Panc1 (cell line): ENCODE measurements around the gene PSMB2. TPM values are rescaled to one million over a fixed set of nuclear protein-coding genes. Genes with fewer than 3 reads are reported as not detected.

Experiments used
- ATAC-seq: fragments of 200-7000 bp; cut with Tn5 transposase; 2 replicates; pipeline ENCODE4 v1.9.1; 2020; ENCODE audit warnings: mild to moderate bottlenecking, moderate library complexity
- BruUV-seq: library from RNA; stranded (reverse); fragments of 400-500 nt; replicated peaks from 2 replicates; lab custom pipeline; 2021; lab: Mats Ljungman, UMichigan
- CTCF ChIA-PET: fragments of 300-600 bp; sonication (Branson Sonifier 250); formaldehyde crosslinking; loops from one replicate; lab custom pipeline; 2022; ENCODE audit warnings: antibody characterized with exemption; lab: Charles Lee
- POLR2A ChIA-PET: fragments of 300-600 bp; sonication (Branson Sonifier 250); formaldehyde crosslinking; loops from one replicate; lab custom pipeline; 2022; ENCODE audit warnings: antibody characterized with exemption; lab: Charles Lee
- DNase-seq: peaks from one replicate; pipeline ENCODE4 v3.0.0-alpha.2; 2010; ENCODE audit warnings: low read depth, low spot score
- H3K27ac ChIP-seq: 2 replicates; pipeline ENCODE4 v1.5.1; 2011; ENCODE audit warnings: mild to moderate bottlenecking, low read length, inconsistent platforms
- H3K27me3 ChIP-seq: fragments of 200-500 bp; sonication (Bioruptor generic); 2 replicates; pipeline ENCODE4 v1.6.0; 2014; ENCODE audit warnings: low read length, inconsistent platforms; ENCODE audit not compliant: control insufficient read depth, insufficient read depth
- H3K36me3 ChIP-seq: fragments of 200-500 bp; sonication (Bioruptor generic); 2 replicates; pipeline ENCODE4 v1.5.1; 2014; ENCODE audit warnings: inconsistent platforms, mild to moderate bottlenecking, low read length, moderate library complexity; ENCODE audit not compliant: control insufficient read depth, insufficient read depth
- H3K4me1 ChIP-seq: 2 replicates; pipeline ENCODE4 v1.5.1; 2011; ENCODE audit warnings: inconsistent platforms, mild to moderate bottlenecking, low read length, moderate library complexity; ENCODE audit not compliant: control insufficient read depth, insufficient read depth
- H3K4me3 ChIP-seq, 2 experiments: 2 replicates each; pipeline ENCODE4 v1.5.1; 2011 to 2012; ENCODE audit warnings: low read depth in 2 of 2, low read length in 2 of 2, mild to moderate bottlenecking in 2 of 2, inconsistent platforms in 1 of 2, moderate library complexity in 1 of 2
- H3K9me3 ChIP-seq: fragments of 200-500 bp; sonication (Bioruptor generic); 2 replicates; pipeline ENCODE4 v1.5.1; 2014; ENCODE audit warnings: low read depth, mild to moderate bottlenecking, inconsistent platforms, low read length, moderate library complexity; ENCODE audit not compliant: control insufficient read depth, insufficient read depth
- CTCF ChIP-seq: fragments of 450-650 bp; IDR thresholded peaks from 2 replicates; pipeline ENCODE4 v1.5.1; 2017; ENCODE audit warnings: mild to moderate bottlenecking
- POLR2AphosphoS5 ChIP-seq: IDR thresholded peaks from 2 replicates; pipeline ENCODE4 v1.6.1; 2012; ENCODE audit warnings: mild to moderate bottlenecking, low read depth, low read length, moderate library complexity
- REST ChIP-seq, 2 experiments: IDR thresholded peaks; 2 replicates each; pipeline ENCODE4 v1.6.1; 2011 to 2012; ENCODE audit warnings: low read depth in 2 of 2, control low read depth in 1 of 2, low read length in 1 of 2, mild to moderate bottlenecking in 1 of 2, moderate library complexity in 1 of 2; ENCODE audit not compliant: insufficient read depth in 1 of 2
- SIN3A ChIP-seq: IDR thresholded peaks from 2 replicates; pipeline ENCODE4 v1.6.1; 2012; ENCODE audit warnings: low read depth, mild to moderate bottlenecking, low read length, moderate library complexity, borderline replicate concordance; ENCODE audit not compliant: insufficient read depth
- TCF7L2 ChIP-seq: IDR thresholded peaks from 2 replicates; pipeline ENCODE4 v1.6.1; 2011; ENCODE audit warnings: mild to moderate bottlenecking, low read depth, low read length, inconsistent platforms
- in situ Hi-C: cut with HindIII; loops from 2 replicates; pipeline ENCODE4 v1.10.0; 2016; ENCODE audit warnings: low sequenced_read_pairs, low pct_unique_long_range_greater_than_20kb
- intact Hi-C: fragments of 100-400 bp; cut with micrococcal nuclease; formaldehyde crosslinking; loops from one replicate; pipeline ENCODE4 v1.10.0; 2022; ENCODE audit not compliant: unreplicated experiment
- total RNA-seq: library from RNA; stranded (reverse); gene quantifications from one replicate; pipeline ENCODE4 v1.2.1, GENCODE V29; 2021; ENCODE audit not compliant: unreplicated experiment

PSMB2 gene
- total RNA-seq, 1 experiment from 2014 or later: 95.0 TPM

GRCh38 chr1:35557118-35557610 lies 84.2 kb downstream of the PSMB2 start, which contains the start of gene KIAA0319L:
TSS of gene KIAA0319L (minus strand) at chr1:35557403. CDS start at chr1:35554491, 2,912 bp downstream.
- Histone ChIP-seq H3K4me3 (peak within 1 kb of the TSS; percentile 87 to 97), H3K27ac (peak within 1 kb of the TSS; percentile 94), H3K9me3 (no peaks in the 10 kb centered on the region), H3K4me1 (peaks cover 32% of the 10 kb centered on the region), H3K27me3 (no peaks in the 10 kb centered on the region), H3K36me3 (peaks cover 8% of the 10 kb centered on the region; the same call in 1 of the 2 replicates)
- no TSS peak for BruUV-seq
- intact Hi-C loops: no loop called here
- peak; percentile 70; the same call in 1 of the 2 replicates for TF ChIP-seq POLR2AphosphoS5
- TF ChIP-seq TCF7L2: no peak
- TF ChIP-seq SIN3A: 0 out of 2 replicates have a peak, but pooled peaks have one; percentile 59
- no peak for TF ChIP-seq CTCF
- TF ChIP-seq REST (IDR thresholded peaks at IDR 0.05; ENCODE audit: insufficient read depth in 1 of 2, low read depth in 2 of 2, low read length in 1 of 2): peak in 1 of 2 experiments; percentile 82
- ChIA-PET CTCF (interaction anchor here (1.4 kb wide), 1 partner anchor 106 kb away, joined by 6 read pairs; no protein-coding TSS in a partner anchor), POLR2A (interaction anchor here (0.5 to 0.6 kb wide), 2 partner anchors 42 to 307 kb away, joined by 5 to 8 read pairs; no protein-coding TSS in a partner anchor)
- in situ Hi-C loops: no loop called here
- peak; percentile 95 for ATAC-seq
- peak; percentile 71 for DNase-seq

- CTCF ChIA-PET: interaction anchor here (1.4 kb wide), 1 partner anchor 106 kb away, joined by 6 read pairs; no protein-coding TSS in a partner anchor
- Histone ChIP-seq H3K4me1 (peaks cover 32% of the 10 kb centered on the region), H3K36me3 (peaks cover 8% of the 10 kb centered on the region; the same call in 1 of the 2 replicates), H3K4me3 (peak overlapping the region; percentile 87 to 97), H3K27ac (peak overlapping the region; percentile 94), H3K27me3 (no peaks in the 10 kb centered on the region), H3K9me3 (no peaks in the 10 kb centered on the region)
- BruUV-seq: TSS peak; percentile 62
- in situ Hi-C loops: no loop called here
- DNase-seq (no peak), ATAC-seq (no peak)
- POLR2A ChIA-PET: interaction anchor here (0.6 kb wide), 1 partner anchor 41 kb away, joined by 8 read pairs; no protein-coding TSS in a partner anchor
- no peak for TF ChIP-seq CTCF
- TF ChIP-seq POLR2AphosphoS5: no peak
- no peak for TF ChIP-seq TCF7L2
- no peak for TF ChIP-seq SIN3A
- TF ChIP-seq REST (IDR thresholded peaks at IDR 0.05; ENCODE audit: insufficient read depth in 1 of 2, low read depth in 2 of 2, low read length in 1 of 2): no peak
- intact Hi-C loops: no loop called here
Observed at GRCh38 chr1:35556484-35557117, 84.7 kb downstream of the PSMB2 start.
